Measurements from ENCODE around the gene PHF13.

Gene PHF13

DNA sequence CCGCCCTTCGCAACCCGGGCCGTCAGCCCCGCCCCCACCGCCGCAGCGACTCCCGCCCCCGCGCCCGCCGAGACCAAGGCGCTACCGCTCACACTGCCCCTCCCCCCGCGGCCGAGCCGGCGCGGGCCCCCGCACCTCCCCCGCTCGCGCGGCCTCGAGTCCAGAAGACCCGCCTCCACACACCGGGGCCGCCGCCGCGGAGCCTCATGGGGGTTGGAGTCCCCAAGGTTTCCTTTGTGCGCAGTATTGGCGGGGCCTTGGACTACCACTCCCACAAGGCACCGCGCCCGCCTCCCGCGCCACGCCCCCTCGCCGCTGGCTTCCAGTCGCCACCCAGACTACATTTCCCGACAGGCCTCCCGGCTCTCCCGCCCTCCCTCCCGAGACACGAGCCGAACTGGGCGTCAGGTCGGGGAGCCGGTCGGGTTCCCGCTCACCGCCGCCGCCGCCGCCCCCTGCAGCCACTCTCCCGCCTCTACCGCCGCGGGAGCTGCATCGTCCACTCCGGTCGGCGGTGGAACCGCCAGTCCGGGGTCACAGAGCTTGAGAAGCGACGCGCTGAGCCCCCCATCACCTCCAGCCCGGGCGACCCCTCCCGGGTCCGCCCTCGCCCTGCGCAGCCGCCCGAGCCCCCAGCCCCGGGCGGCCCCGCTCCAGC, at the start of gene PHF13:
TSS of gene PHF13 (plus strand) at position 371 of the 658 bp plus-strand sequence. CDS start 336 bp downstream, outside the sequence.
- DNase-seq = peak; percentile 95

- no peak for DNase-seq
These were observed 44.5 kb upstream of the PHF13 start for GRCh38 chr1:6569033-6569432.

GRCh38 chr1:6570100-6570499, 43.4 kb upstream of the PHF13 start:
- DNase-seq = no peak

- DNase-seq = no peak
These were observed 42.5 kb upstream of the PHF13 start for GRCh38 chr1:6570987-6571386.

DNA sequence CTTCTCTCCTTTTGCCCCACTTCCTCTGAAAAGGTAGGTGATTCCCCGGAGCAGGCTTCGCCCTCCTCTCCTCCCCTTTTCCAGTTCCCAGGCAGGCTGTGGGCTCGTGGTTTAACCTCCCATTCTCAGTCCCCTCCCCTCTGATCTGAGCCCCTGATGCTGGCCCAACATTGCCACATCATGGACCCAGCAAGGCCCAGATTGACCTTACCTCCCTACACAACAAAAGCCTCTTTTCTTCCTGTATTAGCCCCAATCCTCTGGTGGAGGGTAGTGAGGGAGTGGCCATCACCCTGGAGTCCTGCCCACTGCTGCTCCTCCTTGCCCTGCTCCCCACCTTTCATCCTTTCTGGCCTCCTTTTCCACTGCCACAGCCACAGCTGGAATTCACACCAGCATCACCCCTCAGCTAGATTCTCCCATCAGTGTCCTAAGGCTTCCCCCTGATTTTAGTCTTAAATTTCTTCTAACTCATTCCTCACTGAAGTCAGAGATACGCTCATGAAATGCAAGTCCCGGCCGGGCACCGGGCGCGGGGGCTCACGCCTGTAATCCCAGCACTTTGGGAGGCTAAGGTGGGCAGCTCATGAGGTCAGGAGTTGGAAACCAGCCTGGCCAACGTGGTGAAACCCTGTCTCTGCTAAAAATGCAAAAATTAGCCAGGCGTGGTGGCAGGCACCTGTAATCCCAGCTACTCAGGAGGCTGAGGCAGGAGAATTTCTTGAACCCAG, 40.7 kb upstream of the PHF13 start:
- no peak for DNase-seq

DNA sequence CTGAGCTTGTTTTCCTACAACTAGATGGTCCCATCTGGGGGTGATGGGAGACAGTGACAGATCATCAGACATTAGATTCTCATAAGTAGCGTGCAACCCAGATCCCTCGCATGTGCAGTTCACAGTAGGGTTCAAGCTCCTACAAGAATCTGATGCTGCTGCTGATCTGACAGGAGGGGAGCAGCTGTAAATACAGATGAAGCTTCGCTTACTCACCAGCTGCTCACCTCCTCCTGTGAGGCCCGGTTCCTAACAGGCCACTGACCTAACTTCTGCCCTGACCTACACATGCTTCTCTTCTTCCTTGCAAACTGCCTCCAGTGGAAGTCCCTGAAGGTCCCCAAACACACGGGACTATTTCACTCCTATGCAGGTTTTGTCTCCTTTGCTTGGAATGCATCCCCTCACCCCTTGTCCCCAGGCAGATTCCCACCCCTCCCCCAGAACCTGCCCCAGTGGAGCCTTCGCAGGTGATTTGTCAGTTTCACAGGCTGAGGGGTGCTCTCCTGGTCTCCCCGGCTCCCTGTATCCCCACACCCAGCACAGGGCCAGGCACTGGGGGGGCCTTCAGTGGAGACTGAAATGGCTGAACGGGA, 39.4 kb upstream of the PHF13 start:
- no peak for DNase-seq

DNA sequence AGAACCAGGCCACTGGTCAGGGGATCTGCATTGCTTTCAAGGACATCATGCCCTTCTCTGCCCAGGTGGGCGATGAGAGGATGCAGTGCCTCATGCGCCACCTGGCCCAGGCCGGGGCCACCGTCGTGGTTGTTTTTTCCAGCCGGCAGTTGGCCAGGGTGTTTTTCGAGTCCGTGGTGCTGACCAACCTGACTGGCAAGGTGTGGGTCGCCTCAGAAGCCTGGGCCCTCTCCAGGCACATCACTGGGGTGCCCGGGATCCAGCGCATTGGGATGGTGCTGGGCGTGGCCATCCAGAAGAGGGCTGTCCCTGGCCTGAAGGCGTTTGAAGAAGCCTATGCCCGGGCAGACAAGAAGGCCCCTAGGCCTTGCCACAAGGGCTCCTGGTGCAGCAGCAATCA, 38.7 kb upstream of the PHF13 start:
- DNase-seq = no peak

DNA sequence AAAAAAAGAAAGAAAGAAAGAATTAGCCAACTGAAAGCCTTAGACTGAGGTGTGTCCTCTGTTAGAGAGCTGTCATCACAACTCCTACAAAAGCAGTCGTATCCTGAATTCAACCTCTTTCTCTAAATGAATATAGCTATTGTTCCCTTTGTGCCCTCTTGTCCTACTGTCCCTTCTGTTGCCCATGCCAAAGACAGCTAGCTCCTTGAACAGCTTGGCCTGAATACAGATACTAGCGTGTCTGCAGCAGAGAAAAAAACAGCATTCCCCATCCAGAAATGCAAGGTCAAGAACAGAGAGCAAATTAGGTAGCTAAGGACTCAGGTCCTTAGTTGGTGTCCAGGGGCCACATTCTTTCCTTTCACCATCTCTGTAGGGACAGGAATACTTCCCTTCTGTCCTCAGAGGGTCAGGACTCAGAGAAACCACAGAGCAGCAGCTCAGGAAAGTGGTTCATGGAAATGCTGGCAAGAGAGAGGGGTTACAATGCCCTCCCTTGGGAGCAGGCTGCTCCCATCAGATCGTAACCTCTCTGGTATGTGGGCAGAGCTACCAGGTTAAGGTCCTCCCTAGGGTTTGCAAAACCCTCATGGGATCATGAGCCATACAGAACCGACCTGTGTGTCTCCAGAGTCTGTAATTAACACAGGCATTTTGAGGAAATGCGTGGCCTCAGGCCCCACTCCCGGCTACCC, 35.6 kb upstream of the PHF13 start:
- DNase-seq = no peak

GRCh38 chr1:6578624-6579373, 34.7 kb upstream of the PHF13 start:
- no peak for DNase-seq

DNA sequence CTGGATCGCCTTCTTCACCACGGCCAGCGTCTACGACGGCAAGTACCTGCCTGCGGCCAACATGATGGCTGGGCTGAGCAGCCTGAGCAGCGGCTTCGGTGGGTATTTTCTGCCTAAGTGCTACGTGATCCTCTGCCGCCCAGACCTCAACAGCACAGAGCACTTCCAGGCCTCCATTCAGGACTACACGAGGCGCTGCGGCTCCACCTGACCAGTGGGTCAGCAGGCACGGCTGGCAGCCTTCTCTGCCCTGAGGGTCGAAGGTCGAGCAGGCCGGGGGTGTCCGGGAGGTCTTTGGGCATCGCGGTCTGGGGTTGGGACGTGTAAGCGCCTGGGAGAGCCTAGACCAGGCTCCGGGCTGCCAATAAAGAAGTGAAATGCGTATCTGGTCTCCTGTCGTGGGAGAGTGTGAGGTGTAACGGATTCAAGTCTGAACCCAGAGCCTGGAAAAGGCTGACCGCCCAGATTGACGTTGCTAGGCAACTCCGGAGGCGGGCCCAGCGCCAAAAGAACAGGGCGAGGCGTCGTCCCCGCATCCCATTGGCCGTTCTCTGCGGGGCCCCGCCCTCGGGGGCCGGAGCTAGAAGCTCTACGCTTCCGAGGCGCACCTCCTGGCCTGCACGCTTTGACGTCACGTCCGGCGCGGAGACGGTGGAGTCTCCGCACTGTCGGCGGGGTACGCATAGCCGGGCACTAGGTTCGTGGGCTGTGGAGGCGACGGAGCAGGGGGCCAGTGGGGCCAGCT, 34.0 kb upstream of the PHF13 start, which contains the start of gene ZBTB48:
TSS of gene ZBTB48 (plus strand) at position 621 of the 745 bp plus-strand sequence. CDS start 616 bp downstream, outside the sequence.
- peak; percentile 95 for DNase-seq

- DNase-seq = no peak
These were observed 33.4 kb upstream of the PHF13 start for GRCh38 chr1:6580119-6580592.

GRCh38 chr1:6580593-6581409, 32.7 kb upstream of the PHF13 start:
- DNase-seq = no peak

- DNase-seq = no peak
These were observed 31.8 kb upstream of the PHF13 start for GRCh38 chr1:6581561-6582305.

DNA sequence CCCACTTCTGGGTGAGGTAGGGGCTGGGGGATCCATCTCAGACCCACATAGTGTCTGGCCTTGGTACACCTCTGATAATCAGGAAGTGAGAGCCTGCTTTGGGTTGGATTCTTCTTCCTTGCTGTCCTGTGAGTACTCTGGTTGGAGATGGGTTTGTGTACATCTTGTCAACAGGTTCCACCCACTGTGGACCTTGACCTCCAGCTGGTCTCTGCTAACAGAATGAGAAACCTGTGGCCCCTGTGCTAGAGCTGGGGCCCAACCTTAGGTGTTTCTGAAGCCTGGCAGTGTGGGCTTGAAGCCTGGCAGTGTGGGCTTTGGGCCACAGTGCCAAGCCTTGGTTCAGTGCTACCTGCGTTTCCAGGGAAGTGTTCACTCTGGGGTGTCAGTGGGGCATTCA, 31.2 kb upstream of the PHF13 start:
- DNase-seq = no peak

GRCh38 chr1:6584126-6585080, 29.1 kb upstream of the PHF13 start:
- no peak for DNase-seq

DNA sequence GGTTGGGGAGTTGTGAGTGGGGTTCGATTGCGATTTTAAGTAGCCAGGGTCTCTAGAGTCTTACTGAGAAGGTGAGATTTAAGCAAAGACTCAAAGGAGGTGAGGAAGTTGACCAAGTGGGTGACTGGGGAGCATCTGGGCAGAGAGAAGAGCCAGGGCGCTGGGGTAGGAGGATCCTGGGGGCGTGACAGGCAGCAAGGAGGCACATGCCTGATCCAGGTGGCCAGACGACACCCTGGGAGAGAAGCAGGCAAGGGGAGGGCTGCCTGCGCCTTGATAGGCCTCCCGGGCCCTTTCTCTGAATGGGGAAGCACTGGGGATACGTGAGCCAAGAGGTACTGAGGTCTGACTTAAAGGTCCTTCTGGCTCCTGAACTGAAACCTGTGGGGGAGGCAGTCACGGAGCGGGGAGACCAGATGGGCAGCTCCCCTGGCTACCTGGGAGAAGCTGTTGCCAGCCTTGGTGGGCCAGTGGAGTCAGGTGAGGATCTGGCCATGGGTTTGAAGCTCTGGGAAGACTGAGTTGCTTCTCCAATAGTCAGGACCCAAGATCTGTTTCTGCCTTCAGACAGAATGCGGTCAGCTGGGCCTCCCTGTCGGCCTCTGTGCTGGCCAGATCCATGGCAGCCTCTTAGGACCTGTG, 28.3 kb upstream of the PHF13 start:
- no peak for DNase-seq

DNA sequence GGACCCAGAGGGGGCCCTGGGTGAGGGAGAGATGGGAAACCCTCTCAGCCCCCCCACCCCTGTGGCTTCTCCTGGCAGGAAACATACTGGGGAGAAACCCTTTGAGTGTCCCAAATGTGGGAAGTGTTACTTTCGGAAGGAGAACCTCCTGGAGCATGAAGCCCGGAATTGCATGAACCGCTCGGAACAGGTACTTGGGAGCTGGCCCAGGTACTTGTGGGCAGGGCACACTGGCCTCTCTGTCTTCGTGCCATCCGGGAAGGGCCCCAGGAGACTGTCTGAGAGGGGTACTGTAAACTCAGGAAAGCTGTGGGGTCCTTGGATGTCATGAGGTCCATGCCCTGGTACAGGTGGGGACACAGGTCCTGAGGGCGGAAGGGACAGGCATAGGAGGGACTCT, 27.7 kb upstream of the PHF13 start:
- DNase-seq = no peak

DNA sequence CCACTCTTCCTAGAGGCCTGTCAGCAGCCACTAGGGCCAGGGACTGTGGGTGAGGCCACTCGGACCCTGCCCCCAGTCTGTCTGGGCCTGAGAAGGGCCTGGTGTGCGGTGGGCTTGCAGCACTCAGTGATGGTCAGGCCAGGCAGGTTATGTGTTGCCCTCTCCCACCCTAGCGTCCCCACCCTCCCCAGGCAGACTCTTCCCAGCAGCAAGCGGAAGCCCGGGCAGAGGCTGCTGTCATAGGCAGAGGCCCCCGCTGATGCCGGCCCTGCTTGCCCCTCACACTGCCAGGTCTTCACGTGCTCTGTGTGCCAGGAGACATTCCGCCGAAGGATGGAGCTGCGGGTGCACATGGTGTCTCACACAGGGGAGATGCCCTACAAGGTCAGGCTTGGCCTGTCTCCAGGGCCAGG, 27.1 kb upstream of the PHF13 start:
- no peak for DNase-seq
